K562 (cell line): ENCODE measurements around the gene CPT1C. TPM values are rescaled to one million over a fixed set of nuclear protein-coding genes. Genes with fewer than 3 reads are reported as not detected.
A peak's percentile ranks its signal among the peaks of the same experiment; 100 is the strongest.

Source experiments
- CBFA2T3 ChIP-seq: fragments of 450-650 bp; IDR thresholded peaks from 2 replicates; pipeline ENCODE4 v1.6.1; 2017
- CHD4 ChIP-seq: fragments of 200-600 bp; sonication (generic); IDR thresholded peaks from 3 replicates; pipeline ENCODE4 v1.6.1; 2012; ENCODE audit warnings: low read depth, mild to moderate bottlenecking, mixed read lengths, low read length, inconsistent platforms; ENCODE audit not compliant: insufficient read depth, insufficient replicate concordance, poor library complexity, severe bottlenecking
- FOSL1 ChIP-seq: fragments of 200-800 bp; sonication (Bioruptor generic); conservative IDR thresholded peaks from 2 replicates; pipeline ENCODE4 v1.6.1; 2016; ENCODE audit warnings: missing genetic modification characterization, missing compliant biosample characterization
- HDAC2 ChIP-seq: fragments of 450-650 bp; IDR thresholded peaks from 2 replicates; pipeline ENCODE4 v1.6.1; 2016; ENCODE audit warnings: mild to moderate bottlenecking
- HDAC3 ChIP-seq: fragments of 450-650 bp; IDR thresholded peaks from 2 replicates; pipeline ENCODE4 v1.6.1; 2018; ENCODE audit warnings: borderline replicate concordance, mild to moderate bottlenecking, moderate library complexity; ENCODE audit not compliant: partially characterized antibody
- HNRNPLL ChIP-seq: fragments of 200-400 bp; formaldehyde crosslinking; IDR thresholded peaks from 2 replicates; pipeline ENCODE4 v1.6.1; 2017; ENCODE audit warnings: low read length, low read depth, mild to moderate bottlenecking; ENCODE audit not compliant: poor library complexity, severe bottlenecking
- KLF13 ChIP-seq: fragments of 450-650 bp; IDR thresholded peaks from 2 replicates; pipeline ENCODE4 v1.6.1; 2016; ENCODE audit warnings: missing genetic modification characterization, low read depth, mild to moderate bottlenecking, missing compliant biosample characterization, moderate library complexity, borderline replicate concordance
- POLR2A ChIP-seq: fragments of 450-650 bp; conservative IDR thresholded peaks from 2 replicates; pipeline ENCODE4 v1.6.1; 2016
- POLR2AphosphoS5 ChIP-seq: IDR thresholded peaks from 2 replicates; pipeline ENCODE4 v1.6.1; 2011; ENCODE audit warnings: mild to moderate bottlenecking, low read depth, low read length, moderate library complexity; ENCODE audit not compliant: control insufficient read depth, insufficient read depth
- POLR2B ChIP-seq: fragments of 450-650 bp; IDR thresholded peaks from 2 replicates; pipeline ENCODE4 v1.6.1; 2018; ENCODE audit warnings: low read depth; ENCODE audit not compliant: partially characterized antibody
- POLR2H ChIP-seq: IDR thresholded peaks from 2 replicates; pipeline ENCODE4 v1.6.1; 2016; ENCODE audit warnings: missing genetic modification characterization, low read depth, mild to moderate bottlenecking, control low read depth, missing compliant biosample characterization, moderate library complexity
- POLR3G ChIP-seq: IDR thresholded peaks from 2 replicates; pipeline ENCODE4 v1.6.1; 2011; ENCODE audit not compliant: insufficient read length, insufficient replicate concordance; ENCODE audit errors: extremely low read depth
- SAP30 ChIP-seq: fragments of 200-600 bp; sonication (generic); IDR thresholded peaks from 2 replicates; pipeline ENCODE4 v1.6.1; 2012; ENCODE audit warnings: borderline replicate concordance, low read depth, mild to moderate bottlenecking, moderate library complexity, low read length, control low read depth, inconsistent platforms; ENCODE audit not compliant: insufficient read depth, poor library complexity, severe bottlenecking
- SIN3A ChIP-seq, 2 experiments: fragments of 150-350 bp in 1 of 2; IDR thresholded peaks; 2 replicates each; pipeline ENCODE4 v1.6.1; 2011 to 2016; ENCODE audit warnings: borderline replicate concordance in 2 of 2, low read depth in 2 of 2, low read length in 2 of 2, mild to moderate bottlenecking in 2 of 2, moderate library complexity in 2 of 2; ENCODE audit not compliant: control insufficient read depth in 1 of 2
- TBP ChIP-seq: optimal IDR thresholded peaks from 2 replicates; pipeline ENCODE3; 2011; ENCODE audit warnings: low read depth, low read length, improper control_type of control experiment
- ZBED1 ChIP-seq: IDR thresholded peaks from 2 replicates; pipeline ENCODE4 v1.6.1; 2014
- ZNF785 ChIP-seq: fragments of 250-450 bp; sonication (Bioruptor Pico); IDR thresholded peaks from 2 replicates; pipeline ENCODE4 v1.4.0; 2020; ENCODE audit warnings: mild to moderate bottlenecking
- polyA plus RNA-seq, 8 experiments: library from polyadenylated mRNA; depleted of rRNA in 4 of 8; stranded (reverse) in 5 of 8; unstranded in 3 of 8; fragments of >200 nt; fragmentation: Nextera tagmentation in 2 of 8; fragmentation: Illumina TruSeq in 1 of 8; extraction: Ambion mirVana in 2 of 8; extraction: Trizol in 1 of 8; gene quantifications; 2 replicates each; pipeline versions ENCODE4 v1.2.1 to v1.2.3, GENCODE V29; 2011 to 2014; ENCODE audit warnings: inconsistent platforms in 1 of 8, missing spikeins in 1 of 8
- total RNA-seq, 7 experiments: library from RNA; depleted of rRNA in 6 of 7; stranded (reverse); fragments of >200 nt in 6 of 7; fragmentation: Illumina TruSeq in 2 of 7; extraction: Trizol in 2 of 7; gene quantifications; 2 replicates each; pipeline versions ENCODE4 v1.2.1 to v1.2.3, GENCODE V29; 2011 to 2021; ENCODE audit warnings: low replicate concordance in 1 of 7
- TF ChIP-seq, protein P1 (sequence below): fragments of 450-650 bp; formaldehyde crosslinking; conservative IDR thresholded peaks from 2 replicates; pipeline ENCODE4 v1.4.0; 2022; ENCODE audit warnings: mild to moderate bottlenecking, missing genetic modification characterization
- TF ChIP-seq, protein P2 (sequence below): sonication (generic); formaldehyde crosslinking; IDR thresholded peaks from 2 replicates; pipeline ENCODE4 v1.8.0; 2022; ENCODE audit warnings: mild to moderate bottlenecking, missing genetic modification reagents, borderline replicate concordance
- TF ChIP-seq, protein P3 (sequence below): fragments of 250-450 bp; sonication (Bioruptor Pico); IDR thresholded peaks from 2 replicates; pipeline ENCODE4 v1.8.0; 2021; ENCODE audit warnings: borderline replicate concordance, mild to moderate bottlenecking, moderate library complexity; ENCODE audit not compliant: poor library complexity, severe bottlenecking
- TF ChIP-seq, protein P4 (sequence below): fragments of 200-800 bp; sonication (Bioruptor generic); IDR thresholded peaks from 2 replicates; pipeline ENCODE4 v1.6.1; 2017; ENCODE audit warnings: missing genetic modification characterization, missing compliant biosample characterization

The CPT1C gene
- total and polyA plus RNA-seq, 9 of the 15 experiments (the other 6 are each of a cell fraction or from before 2014, with no cell fraction given), result 1.9 to 12.3 (median 3.0) TPM

DNA sequence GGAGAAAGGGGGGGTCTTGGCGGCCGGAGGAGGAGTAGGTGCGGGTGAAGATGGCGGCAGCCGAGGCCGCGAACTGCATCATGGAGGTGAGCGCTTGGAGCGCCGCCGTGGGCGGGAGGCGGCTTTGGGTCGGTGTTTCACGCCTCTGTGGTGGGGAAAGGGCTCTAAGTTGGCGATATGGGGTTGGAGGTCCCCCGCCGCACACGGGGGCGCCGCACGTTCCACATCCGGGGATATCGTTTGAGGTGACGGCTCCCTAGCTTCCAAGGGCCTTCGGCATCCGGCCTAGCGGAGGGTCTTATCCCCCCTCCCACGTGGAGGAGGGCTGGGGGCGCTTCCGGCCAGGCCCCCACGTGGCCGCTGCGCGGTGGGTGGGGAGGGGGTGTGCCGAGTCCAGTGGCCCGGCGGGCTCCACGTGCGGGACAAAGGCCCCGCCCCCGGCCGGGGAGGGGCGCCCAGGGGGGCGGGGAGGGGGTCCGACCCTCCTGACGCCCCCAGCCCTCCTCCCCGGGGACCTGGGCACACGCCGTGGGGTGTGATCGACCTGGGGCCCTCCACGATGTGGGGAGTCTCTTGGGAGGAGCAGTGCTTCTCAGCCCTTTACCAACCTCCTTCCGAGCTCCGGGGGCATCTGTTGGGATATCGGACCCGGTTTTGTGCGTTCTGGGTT lies 13.6 kb upstream of the CPT1C start, which contains the start of gene PRMT1 (continued):
- TF ChIP-seq POLR2A, result peak; percentile 95
- TF ChIP-seq POLR3G, result no peak
- no peak for TF ChIP-seq HDAC3
- TF ChIP-seq ZBED1, result no peak
- no peak for TF ChIP-seq TBP
- 0 out of 2 replicates have a peak, but pooled peaks have one; percentile 11 for TF ChIP-seq CBFA2T3
- TF ChIP-seq FOSL1 (tag), result no peak
- TF ChIP-seq, protein P1, sequence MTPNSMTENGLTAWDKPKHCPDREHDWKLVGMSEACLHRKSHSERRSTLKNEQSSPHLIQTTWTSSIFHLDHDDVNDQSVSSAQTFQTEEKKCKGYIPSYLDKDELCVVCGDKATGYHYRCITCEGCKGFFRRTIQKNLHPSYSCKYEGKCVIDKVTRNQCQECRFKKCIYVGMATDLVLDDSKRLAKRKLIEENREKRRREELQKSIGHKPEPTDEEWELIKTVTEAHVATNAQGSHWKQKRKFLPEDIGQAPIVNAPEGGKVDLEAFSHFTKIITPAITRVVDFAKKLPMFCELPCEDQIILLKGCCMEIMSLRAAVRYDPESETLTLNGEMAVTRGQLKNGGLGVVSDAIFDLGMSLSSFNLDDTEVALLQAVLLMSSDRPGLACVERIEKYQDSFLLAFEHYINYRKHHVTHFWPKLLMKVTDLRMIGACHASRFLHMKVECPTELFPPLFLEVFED (CRISPR knock-in tag), result peak; percentile 76; the same call in 1 of the 2 replicates
- TF ChIP-seq, protein P2, sequence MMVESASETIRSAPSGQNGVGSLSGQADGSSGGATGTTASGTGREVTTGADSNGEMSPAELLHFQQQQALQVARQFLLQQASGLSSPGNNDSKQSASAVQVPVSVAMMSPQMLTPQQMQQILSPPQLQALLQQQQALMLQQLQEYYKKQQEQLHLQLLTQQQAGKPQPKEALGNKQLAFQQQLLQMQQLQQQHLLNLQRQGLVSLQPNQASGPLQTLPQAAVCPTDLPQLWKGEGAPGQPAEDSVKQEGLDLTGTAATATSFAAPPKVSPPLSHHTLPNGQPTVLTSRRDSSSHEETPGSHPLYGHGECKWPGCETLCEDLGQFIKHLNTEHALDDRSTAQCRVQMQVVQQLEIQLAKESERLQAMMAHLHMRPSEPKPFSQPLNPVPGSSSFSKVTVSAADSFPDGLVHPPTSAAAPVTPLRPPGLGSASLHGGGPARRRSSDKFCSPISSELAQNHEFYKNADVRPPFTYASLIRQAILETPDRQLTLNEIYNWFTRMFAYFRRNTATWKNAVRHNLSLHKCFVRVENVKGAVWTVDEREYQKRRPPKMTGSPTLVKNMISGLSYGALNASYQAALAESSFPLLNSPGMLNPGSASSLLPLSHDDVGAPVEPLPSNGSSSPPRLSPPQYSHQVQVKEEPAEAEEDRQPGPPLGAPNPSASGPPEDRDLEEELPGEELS (CRISPR knock-in tag), result 0 out of 2 replicates have a peak, but pooled peaks have one; percentile 18
- peak; percentile 89 for TF ChIP-seq KLF13 (tag)
- no peak for TF ChIP-seq ZNF785
- TF ChIP-seq, protein P3, sequence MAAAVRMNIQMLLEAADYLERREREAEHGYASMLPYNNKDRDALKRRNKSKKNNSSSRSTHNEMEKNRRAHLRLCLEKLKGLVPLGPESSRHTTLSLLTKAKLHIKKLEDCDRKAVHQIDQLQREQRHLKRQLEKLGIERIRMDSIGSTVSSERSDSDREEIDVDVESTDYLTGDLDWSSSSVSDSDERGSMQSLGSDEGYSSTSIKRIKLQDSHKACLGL, result peak; percentile 94
- TF ChIP-seq HDAC2, result peak; percentile 93
- TF ChIP-seq, protein P4, sequence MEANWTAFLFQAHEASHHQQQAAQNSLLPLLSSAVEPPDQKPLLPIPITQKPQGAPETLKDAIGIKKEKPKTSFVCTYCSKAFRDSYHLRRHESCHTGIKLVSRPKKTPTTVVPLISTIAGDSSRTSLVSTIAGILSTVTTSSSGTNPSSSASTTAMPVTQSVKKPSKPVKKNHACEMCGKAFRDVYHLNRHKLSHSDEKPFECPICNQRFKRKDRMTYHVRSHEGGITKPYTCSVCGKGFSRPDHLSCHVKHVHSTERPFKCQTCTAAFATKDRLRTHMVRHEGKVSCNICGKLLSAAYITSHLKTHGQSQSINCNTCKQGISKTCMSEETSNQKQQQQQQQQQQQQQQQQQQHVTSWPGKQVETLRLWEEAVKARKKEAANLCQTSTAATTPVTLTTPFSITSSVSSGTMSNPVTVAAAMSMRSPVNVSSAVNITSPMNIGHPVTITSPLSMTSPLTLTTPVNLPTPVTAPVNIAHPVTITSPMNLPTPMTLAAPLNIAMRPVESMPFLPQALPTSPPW (CRISPR knock-in tag), result peak; percentile 78
- peak; percentile 94 to 97 for TF ChIP-seq SIN3A (IDR thresholded peaks at IDR 0.05; ENCODE audit: borderline replicate concordance in 2 of 2, control insufficient read depth in 1 of 2, low read depth in 2 of 2, low read length in 2 of 2)
- TF ChIP-seq POLR2B, result peak; percentile 83
- TF ChIP-seq POLR2H, result peak; percentile 63; the same call in 1 of the 2 replicates
- TF ChIP-seq CHD4, result no peak
- TF ChIP-seq POLR2AphosphoS5, result peak; percentile 73
- TF ChIP-seq HNRNPLL, result peak; percentile 15
- TF ChIP-seq SAP30, result peak; percentile 97
